Subcutaneous adipose tissue (tissue), 4 donors: Measurements from ENCODE around the gene MVP. TPM values are rescaled to one million over a fixed set of nuclear protein-coding genes. Genes with fewer than 3 reads are reported as not detected.

ENCODE experiments used
- CTCF ChIP-seq: fragments of 450-650 bp; IDR thresholded peaks from one replicate; pipeline ENCODE4 v1.5.1; 2016; ENCODE audit warnings: low read depth, mild to moderate bottlenecking, control low read depth, antibody characterized with exemption, moderate library complexity
- total RNA-seq, 4 donors: library from RNA; depleted of rRNA; stranded (reverse); fragments of >200 nt; gene quantifications; one replicate each; pipeline ENCODE4 v1.1.0, GENCODE V29; 2016

Gene MVP
- total RNA-seq, 4 donors from 2014 or later, result 47.1 to 119 (median 103) TPM

GRCh38 chr16:29808219-29808900 is 11.9 kb upstream of the MVP start:
- TF ChIP-seq CTCF, result no peak

- no peak for TF ChIP-seq CTCF
Observed at GRCh38 chr16:29809031-29809747, 11.1 kb upstream of the MVP start.

GRCh38 chr16:29809850-29810698 is 10.2 kb upstream of the MVP start:
- no peak for TF ChIP-seq CTCF

- TF ChIP-seq CTCF, result no peak
Observed at GRCh38 chr16:29810699-29811169, 9.5 kb upstream of the MVP start.

- TF ChIP-seq CTCF, result no peak
Observed at GRCh38 chr16:29811170-29811895, 8.9 kb upstream of the MVP start.

- TF ChIP-seq CTCF, result no peak
Observed at GRCh38 chr16:29811896-29812665, 8.2 kb upstream of the MVP start, which contains the start of gene PRRT2. Gene PRRT2 (plus strand): TSS chr16:29812193. CDS start chr16:29813055, 862 bp downstream.
